B cell (primary cell): ENCODE data around the gene ANKRD65.

Experiments used
- CTCF ChIP-seq: fragments of 200-600 bp; IDR thresholded peaks from one replicate; pipeline ENCODE4 v1.8.0; 2022; ENCODE audit warnings: antibody characterized with exemption, mild to moderate bottlenecking
- EZH2 ChIP-seq: IDR thresholded peaks from 2 replicates; pipeline ENCODE4 v1.6.1; 2012; ENCODE audit warnings: borderline replicate concordance, low read depth, mild to moderate bottlenecking, moderate library complexity, low read length; ENCODE audit not compliant: insufficient read depth, poor library complexity, severe bottlenecking

- no peak for TF ChIP-seq CTCF
- no peak for TF ChIP-seq EZH2
Observed at GRCh38 chr1:1421907-1422464, 910 bp upstream of the ANKRD65 start.
